GM19240 (cell line): Measurements from ENCODE around the gene SERGEF.

ENCODE experiments used
- DNase-seq: peaks from one replicate; pipeline ENCODE4 v3.0.0; 2011; ENCODE audit warnings: low spot score; ENCODE audit not compliant: insufficient read length

SERGEF gene

DNA sequence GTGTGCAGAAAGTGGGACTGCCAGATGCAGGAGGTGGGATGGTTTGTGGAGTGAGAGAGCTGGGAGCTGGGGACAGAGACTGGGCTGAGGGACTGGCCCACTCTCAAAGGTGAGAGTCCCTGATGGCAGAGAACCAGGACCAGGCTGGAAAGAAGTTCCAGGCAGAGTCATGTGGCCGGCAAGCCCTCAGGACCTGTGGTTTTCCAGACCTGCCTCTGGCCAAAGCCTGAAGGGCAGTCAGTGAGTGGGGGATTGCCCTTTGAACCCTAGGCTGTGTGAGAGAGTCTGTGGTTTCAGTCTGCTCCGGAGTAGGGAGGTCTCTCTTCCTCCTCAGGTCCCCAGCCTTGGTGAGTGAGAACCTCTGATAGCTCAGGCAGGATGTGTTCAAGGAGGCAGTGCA is 261.3 kb downstream of the SERGEF start:
- DNase-seq = no peak

DNA sequence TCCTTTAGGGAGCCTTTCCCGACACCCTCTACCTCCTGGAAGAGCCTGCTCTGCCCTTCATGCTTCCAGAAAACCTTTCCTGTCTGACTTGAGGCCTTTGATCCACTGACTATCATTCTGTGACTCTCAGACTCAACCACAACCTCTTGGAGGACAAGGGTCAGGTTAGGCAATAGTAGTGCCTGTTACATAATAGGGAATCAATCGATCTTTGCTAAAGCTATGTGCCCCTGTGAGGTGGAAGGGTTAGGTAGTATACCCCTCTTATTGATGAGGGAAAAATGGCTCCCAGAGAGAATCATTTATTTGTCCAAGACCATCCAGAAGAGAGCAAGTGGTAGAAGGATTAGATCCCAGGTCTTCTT is 262.1 kb downstream of the SERGEF start:
- no peak for DNase-seq

DNA sequence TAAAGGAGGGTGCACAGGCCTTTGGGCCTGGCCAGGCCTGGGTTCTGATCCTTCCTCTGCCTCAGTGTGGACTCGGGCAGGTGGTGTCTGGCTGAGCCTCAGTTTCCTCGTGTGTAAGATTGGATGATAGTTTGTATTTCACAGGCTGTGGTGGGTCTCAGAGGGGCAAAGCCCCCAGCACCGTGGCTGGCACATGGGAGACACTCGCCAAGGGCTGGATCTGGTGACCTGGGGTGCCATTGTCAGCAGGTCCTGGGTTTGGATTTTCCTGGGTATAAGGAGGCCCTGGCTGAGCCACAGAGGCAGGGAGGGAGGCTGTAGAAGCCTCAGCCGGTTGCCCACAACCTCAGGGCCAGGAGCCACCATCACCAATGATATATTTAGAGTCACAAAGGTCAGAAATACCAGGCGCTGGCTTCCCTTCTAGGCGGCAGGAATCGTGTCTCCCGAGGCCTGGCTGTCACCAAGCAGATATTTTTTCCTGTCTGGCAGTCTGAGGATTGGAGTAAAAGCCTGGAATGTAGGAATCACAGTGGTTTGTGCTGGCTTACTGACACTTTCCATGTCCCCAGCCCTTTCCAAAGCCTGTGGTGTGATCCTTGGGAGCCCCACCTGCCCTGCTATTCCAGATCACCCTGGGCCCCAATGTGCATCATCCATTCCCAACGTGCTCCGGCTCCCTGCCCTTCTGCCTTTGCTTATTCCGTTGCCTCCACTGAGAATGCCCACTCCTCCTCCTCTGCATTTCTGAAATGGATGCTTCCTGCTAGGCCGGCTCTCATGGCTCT is 262.6 kb downstream of the SERGEF start:
- DNase-seq = no peak

DNA sequence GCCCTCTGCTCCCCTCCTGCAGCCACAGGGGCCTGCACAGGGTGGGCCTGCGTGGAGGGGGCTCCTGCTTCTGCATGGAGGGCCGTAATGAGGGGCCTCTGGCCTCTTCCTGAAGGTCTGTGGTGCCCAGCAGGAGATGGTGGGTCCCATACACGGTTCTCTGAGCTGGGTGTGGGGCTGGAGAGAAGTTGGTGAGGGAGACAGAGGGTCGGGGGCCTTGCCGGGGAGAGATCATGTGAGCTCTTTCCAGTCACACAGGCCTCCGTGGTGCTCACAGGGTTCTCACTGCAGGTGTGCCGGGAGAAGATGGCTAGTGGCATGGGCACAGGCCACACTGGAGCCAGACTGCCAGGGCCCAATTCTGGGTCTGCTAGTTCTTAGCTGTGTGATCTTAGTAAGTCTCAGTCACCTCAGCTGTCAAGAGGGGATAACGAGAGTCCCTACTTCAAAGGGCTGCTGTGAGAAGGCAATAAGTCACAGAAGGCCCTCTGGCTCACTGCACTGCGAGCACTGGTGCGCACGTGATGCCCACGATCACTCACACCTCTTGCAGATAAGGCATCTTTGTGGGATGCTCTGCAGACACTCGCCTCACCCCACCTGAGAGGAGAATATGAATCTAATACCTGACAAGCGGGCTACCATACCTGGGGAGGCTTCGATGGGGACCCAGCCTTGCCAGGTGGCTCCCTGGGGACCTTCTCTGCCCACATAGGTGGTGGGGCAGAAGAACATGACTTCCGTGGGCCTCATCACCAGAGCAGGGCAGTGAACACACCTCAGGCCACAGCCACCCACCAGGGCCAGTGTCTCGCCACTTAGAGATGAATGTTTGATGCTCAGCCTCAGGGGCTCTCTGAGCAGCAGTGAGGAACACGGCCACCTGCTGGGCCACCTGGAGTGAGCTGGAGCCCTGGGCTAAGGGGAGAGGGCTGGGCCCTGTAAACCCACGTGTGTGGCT is 263.8 kb downstream of the SERGEF start:
- no peak for DNase-seq

DNA sequence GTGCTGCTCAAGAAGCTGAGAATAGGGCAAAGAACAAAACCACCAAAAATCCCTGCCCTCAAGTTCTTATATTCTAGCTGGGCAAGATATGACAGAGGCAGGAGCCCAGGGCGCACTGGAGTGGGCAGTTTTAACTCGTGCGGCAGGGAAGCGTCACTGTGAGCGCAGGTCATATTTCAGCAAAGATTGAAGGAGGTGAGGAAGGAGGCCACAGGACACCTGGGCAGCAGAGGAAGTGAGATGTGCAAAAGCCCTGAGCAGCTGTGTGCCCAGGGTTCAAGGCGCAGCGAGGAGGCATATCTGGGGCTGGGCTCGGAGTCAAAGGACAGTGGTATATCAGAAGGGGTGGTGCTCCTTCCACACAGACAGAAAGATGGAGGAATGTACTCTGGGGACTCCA is 264.8 kb downstream of the SERGEF start:
- no peak for DNase-seq

DNA sequence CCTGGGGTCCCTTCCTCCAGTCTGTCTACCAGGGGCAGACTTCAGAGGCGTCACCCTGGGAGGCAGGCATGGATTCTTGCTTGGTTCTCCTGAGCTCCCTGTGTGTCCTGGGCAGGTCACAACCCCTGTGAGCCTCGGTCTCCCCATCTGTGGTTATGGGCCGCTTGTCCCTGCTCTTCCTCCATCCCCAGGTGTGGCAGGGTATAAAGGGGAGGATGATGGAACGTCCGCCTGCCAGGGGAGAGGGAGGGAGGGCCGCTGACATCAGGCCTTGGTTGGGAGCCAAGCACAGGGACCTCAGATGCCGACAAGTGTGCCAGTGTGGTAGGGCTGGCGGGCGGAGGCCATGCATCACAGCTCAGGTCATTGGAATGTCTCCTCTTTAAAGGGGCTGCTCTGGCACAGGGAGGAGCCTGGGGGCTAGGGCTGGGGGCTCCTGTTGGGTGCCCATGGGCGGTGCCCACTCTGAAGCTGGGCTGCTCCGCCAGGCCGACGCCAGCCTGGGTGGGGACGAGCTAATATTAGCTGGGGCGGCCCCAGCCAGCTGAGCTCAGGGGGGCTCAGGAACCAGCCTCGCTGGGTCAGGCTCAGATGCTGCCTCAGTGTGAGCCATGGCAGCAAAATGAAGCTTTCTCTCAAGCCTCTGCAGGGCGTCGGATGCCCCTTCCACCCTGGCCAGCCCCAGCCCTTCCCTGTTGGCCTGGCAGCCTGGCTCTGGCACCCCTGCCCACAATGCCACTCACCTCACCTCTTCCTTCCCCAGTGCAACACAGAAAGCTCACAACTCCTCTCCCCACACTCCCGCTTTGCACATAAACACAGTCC is 265.5 kb downstream of the SERGEF start:
- DNase-seq = no peak

DNA sequence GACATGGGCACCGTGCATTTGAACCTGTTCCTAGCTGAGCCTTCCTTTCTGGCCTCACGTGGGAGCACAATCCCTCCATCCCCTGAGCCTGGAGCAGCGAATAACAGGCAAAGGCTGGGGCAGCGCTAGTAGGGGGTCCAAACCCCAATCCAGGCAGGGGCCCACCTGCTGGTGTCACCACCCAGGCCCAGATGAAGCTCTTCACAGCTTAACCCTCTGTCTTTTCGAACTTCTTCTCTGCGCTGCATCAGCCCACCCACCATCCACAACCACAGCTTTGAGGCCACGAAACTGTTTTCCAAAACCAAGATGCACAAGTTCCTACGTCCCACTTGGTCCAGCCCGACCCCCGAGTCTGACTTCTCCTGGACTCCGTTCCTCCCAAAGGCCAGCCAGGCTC is 266.8 kb downstream of the SERGEF start:
- DNase-seq = no peak

DNA sequence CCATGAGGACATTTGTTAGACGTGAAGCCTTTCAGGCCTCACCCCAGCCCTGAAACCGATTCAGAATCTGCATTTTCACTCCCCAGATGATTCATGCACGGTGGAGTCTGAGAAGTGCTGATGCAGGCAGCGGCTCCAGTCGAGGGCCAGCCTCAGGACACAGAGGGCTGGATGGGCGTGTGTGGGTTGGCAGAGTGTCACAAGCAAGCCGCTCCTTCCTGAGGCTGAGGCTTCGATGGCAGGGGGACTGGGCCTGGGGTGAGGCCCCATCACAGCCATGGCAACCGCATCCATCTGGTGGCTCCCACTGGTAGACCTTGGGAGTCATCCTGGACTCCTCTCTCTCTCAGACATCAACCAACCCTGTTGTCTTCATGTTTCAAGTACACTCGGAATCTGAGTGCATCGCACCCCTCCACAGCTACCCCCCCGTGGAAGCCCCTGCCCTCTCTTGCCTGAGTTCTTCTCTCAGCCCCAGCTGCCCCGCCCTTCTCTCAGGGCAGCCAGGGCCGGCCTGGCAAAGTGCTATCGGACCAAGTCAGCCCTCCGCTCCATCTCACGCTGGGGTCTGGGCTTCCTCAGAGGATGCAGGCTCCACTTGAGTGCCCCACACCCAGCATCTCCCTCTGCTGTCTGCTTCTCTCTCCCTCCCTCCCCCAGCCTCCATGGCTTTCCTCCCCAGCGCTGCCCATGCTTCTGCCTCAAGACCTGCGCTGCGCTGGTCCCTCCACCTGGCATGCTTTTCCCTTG is 267.6 kb downstream of the SERGEF start:
- no peak for DNase-seq

DNA sequence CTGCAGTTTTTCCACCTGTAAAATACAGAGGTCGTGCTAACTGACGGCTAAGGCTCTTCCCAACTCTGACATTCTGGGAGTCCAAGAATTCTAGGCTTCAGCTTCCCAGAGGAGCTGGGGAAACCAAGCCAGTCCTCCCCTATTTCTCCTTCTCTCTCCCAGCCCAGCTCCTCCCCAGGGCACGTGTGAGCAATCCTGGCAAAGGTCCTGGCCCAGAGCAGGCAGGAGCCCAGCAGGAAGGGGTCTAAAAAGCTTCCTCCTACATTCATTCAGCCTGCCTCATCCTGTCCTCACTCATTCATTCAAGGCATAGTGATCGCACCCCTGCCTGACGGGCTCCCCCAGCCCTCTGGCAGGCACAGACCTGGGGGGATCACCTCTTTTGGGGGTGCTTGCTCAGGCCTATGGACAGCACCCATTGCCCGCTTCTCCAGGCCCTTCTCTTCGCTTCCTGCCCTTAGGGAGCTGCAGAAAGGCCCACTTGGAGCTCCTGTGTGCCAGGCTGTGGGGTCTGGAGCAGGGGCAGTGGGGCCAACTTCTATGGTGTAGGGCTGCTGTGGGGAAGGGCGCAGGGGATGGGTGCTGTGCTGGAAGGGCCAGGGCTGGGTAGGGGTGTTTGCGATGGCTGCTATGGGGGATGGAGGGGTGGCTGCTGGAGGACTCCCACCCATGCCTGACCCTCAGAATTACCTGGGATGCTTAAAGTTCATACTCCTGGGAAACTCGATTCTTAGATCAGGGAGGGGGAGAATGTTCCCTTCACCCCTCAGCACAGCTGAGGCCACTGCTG is 268.5 kb downstream of the SERGEF start:
- DNase-seq = no peak

DNA sequence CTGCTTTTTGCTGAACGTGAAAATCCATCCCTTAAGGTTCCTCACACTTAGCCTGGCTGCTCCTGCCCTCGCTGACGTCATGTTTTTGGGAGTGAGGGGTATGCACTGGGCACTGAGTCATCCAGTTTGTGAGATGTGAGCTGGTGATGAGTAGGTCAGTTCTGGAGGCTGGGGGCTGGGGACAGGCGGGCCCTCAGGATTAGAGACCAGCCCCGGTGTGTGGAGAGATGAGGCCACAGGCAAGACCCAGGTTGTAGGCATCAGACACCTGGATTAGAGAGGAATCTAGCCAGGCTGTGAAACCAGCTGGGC is 269.1 kb downstream of the SERGEF start:
- no peak for DNase-seq

DNA sequence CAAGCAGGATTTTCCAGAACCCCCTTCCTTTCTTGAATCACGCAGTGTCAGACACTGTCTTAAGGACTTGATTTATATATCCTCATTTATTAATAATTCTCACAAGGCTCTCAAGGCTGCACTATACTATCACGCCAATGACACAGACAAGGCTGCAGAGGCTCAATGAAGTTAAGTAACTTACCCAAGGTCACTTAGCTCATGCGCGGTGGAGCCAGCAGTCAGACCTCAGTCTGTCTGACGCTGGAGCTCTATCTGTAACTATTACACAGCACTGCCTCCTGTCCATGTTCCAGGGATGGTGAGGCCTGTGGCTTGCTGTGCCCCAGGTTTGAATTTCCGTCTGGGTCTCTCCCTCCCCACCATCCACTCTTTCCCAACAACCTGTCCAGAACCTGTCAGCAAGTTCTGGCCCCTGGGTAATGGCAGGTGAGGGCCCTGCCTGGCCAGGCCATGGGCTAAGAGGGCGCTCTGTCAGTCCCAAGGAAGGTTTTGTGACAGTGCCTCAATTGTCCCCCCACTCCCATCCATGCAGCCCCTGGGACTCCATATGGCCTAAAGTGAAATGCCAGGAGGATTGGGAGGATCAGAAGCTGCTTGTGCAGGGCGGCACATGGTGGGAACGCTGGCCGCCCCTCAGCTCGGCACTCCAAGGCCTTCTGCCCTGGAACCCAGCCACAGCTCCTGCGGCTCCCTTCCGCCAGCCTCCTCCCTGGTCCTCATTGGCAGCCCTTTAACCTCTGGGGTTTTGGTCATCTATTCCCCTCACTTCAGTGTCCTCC is 269.6 kb downstream of the SERGEF start:
- DNase-seq = no peak

DNA sequence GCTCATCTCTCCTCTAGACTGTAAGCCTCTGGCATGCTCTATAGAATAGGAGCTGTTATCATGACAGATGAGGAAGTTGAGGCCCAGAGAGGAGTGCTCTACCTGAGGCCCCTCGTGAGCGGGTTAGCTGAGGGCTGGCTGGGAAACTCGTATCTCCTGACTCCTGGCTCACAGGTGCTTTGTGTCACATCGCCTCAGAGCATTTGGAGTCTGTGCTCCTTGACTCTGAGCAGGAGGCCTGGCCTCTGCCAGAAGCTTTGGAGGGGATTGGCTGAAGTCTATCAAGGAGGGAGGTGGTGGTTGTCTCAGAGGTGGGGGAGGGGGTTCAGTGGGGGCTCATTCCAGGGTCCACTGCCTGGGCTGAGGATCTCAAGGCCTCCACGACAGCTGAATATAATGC is 270.8 kb downstream of the SERGEF start:
- no peak for DNase-seq

DNA sequence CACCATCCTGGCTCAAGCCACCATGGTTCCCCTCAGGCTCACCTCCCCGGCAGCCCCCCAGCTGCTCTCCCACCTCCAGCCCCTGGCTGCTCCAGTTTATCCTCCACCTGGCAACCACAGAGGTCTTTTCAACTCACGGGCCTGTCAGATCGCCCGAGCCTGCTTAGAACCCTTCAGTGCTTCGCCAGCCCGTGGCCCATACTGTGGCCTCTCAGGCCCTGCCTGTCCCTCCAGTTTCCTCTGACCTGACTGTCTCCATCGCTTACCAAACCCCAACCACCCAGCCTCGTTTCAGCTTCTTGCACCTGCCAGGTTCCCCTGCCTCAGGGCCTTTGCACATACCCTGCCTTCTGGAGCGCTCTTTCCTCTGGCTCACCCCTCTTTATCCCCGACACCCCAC is 271.4 kb downstream of the SERGEF start:
- no peak for DNase-seq

DNA sequence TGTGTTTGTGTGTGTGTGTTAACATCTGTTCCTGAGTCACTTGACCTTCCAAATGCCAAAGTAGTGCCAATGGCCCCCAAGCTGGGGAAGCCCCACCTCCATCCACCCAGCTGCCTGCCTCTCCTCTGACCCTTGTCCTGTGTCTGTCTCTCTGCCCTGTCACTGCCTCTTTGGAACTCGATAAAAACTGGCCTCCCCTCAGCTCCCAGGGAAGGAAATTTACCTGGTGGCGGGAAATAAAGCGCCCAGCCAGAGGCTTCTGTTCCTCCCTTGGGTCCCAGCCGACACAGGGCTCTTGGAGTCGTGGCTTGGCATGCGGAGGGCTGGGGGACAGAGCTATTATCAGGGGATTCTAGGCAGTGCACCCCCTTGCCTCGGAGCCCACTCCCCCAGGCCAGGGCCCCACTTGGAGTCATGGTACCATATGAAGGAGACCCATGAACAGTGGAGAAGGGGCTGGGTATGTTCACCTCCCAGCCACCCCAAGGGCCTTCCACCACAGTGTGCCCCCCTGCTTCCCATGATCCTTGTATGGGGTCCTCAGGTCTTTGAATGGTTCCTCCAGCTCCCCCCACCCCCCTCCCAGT is 272.1 kb downstream of the SERGEF start:
- DNase-seq = no peak

DNA sequence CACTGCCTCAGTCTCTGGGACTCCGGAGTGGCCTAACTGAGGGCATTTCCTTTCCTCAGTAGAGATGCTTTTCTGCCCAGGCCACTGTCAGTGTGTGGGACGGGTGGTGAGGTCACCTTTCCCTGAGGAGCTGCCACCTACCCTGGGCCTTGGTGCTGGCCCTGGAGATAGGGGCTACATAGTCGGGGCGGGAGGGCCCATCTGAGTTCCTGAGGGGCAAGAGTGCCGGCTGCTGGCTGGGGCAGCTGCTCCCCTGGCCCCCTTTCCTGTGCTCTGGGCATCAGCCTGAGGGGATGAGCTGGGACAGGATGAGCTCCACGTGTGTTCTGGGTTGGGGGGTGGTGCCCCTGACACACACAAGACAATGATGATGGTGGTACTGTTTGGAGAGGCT is 272.9 kb downstream of the SERGEF start:
- DNase-seq = no peak

DNA sequence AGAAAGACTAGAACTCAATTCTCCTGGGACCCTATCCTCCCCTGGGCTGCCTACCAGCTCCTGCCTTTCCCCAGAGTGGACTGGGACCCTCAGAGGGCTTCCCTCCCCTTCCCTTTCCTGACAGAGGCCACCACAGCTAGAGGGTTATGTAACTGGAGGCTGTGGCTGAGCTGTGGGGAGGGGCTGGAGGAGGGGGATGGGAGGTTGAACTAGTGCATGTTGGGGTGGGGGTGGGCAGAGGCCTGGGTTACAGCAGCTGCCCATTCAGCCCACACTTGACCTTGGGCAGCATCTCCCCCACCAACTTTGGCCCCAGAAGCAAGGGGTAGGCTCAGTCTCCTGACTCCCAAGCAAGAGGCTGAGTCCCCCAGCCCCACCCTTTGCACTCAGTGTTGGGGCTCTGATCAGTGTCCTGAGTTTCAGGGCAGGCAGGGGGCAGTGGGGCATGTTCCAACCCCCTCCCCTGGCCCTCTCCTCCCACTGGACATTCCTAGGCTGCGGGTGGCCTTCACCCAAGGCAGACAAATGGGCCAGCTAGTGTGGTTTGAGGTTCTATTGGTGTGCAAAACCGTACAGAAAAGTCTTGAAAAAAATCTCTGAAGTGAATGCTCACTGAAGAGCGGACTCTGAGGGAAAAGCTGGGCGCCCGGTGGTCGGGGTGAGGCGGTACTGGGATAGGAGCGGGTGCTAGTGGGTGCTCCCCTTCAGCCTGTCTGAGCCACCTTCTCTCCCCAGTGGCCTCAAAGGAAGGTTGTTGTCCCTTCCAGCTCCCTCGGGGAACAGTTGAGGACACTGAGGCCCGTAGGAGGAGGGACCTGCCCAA is 274.5 kb downstream of the SERGEF start:
- no peak for DNase-seq
